ENCODE measurements around the gene GALNT18. TPM values are rescaled to one million over a fixed set of nuclear protein-coding genes. Genes with fewer than 3 reads are reported as not detected.

The GALNT18 gene
- total RNA-seq, 1 donor from 2014 or later: not detected

DNA sequence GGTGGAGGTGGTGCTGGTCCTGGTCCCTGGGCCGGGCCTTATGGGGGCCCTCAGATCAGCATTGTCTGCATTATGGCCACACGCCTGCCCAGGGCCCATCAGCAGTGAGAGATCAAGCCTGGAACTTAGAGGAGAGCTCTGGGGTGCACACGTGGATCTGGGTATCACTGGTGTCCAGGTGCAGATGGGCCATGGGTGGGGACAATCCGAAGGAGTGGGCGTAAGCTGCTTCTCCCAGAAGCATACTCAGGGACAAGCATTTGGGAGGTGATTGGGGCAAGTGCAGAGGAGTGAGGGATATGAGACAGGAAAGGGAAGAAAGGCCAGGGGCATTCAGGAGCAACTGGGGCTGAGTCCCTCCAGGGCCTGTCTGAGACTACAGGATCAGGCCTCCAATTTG is 353.1 kb downstream of the GALNT18 start:
- Mint-ChIP-seq H3K27ac (no peak overlapping the region), H3K36me3 (ENCODE audit: low read depth) (no peaks in the 10 kb centered on the region), H3K4me1 (peaks cover 2% of the 10 kb centered on the region), H3K9me3 (no peaks in the 10 kb centered on the region), H3K4me3 (no peak overlapping the region), H3K27me3 (peaks cover 2% of the 10 kb centered on the region)
- no peak for ATAC-seq (ENCODE audit: low read depth)
- TF ChIP-seq, protein P1, sequence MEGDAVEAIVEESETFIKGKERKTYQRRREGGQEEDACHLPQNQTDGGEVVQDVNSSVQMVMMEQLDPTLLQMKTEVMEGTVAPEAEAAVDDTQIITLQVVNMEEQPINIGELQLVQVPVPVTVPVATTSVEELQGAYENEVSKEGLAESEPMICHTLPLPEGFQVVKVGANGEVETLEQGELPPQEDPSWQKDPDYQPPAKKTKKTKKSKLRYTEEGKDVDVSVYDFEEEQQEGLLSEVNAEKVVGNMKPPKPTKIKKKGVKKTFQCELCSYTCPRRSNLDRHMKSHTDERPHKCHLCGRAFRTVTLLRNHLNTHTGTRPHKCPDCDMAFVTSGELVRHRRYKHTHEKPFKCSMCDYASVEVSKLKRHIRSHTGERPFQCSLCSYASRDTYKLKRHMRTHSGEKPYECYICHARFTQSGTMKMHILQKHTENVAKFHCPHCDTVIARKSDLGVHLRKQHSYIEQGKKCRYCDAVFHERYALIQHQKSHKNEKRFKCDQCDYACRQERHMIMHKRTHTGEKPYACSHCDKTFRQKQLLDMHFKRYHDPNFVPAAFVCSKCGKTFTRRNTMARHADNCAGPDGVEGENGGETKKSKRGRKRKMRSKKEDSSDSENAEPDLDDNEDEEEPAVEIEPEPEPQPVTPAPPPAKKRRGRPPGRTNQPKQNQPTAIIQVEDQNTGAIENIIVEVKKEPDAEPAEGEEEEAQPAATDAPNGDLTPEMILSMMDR (IDR thresholded peaks at IDR 0.05): no peak
- CTCF ChIA-PET: interaction anchor here (1.5 kb wide), 1 partner anchor 241 kb away, joined by 3 read pairs; no protein-coding TSS in a partner anchor
- POLR2A ChIA-PET: no interaction called here
- intact Hi-C loops (cut with micrococcal nuclease): no loop called here
- DNase-seq: no peak

DNA sequence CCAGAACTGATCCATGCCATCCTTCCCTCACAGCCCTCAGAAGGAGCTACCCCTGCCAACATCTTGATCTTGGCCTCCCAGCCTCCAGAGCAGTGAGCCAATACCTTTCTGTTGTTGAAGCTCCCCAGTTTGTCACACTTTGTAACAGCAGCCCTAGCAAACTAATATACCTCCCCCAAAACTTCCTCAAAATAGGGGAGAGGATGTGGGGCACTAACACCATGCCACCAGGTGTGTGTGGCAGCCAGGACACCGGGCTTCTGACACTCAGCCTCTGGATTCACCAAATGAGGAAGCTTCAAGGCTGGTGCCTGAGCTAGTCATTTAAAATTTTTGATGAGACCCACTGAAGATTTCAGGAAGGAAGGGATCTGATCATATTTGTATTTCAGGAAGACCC is 353.7 kb downstream of the GALNT18 start:
- intact Hi-C loops (cut with micrococcal nuclease): no loop called here
- no peaks in the 10 kb centered on the region for H3K36me3 Mint-ChIP-seq (ENCODE audit: low read depth)
- CTCF ChIA-PET: interaction anchor here (1.5 kb wide), 1 partner anchor 240 kb away, joined by 3 read pairs; no protein-coding TSS in a partner anchor
- H3K27ac Mint-ChIP-seq: no peak overlapping the region
- peaks cover 8% of the 10 kb centered on the region for H3K4me1 Mint-ChIP-seq
- peaks cover 2% of the 10 kb centered on the region for H3K27me3 Mint-ChIP-seq
- POLR2A ChIA-PET: interaction anchor here (0.5 kb wide), 1 partner anchor 16 kb away, joined by 7 read pairs; no protein-coding TSS in a partner anchor
- no peak overlapping the region for H3K4me3 Mint-ChIP-seq
- no peaks in the 10 kb centered on the region for H3K9me3 Mint-ChIP-seq
- DNase-seq (no peak), ATAC-seq (ENCODE audit: low read depth) (no peak)
- TF ChIP-seq, protein P1 (IDR thresholded peaks at IDR 0.05): no peak

DNA sequence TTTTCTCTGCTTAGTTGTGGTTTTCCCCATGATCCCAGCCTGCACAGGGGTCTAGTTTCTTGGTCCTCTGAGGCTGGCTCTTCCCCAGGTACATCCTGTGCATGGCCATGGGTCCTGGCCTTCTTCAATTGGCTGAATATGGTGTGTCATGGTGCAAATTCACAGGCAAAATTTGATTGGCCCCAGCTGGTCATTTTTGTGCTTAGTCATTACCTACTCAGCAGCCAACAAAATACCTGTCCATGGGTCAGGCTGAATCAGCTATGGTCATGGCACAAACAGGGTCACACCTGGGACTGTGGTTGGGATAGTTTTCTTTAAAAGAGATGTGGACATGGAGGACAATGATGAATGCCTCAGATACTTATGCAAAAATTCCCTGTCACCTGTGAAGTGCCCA is 354.5 kb downstream of the GALNT18 start:
- H3K4me3 Mint-ChIP-seq: no peak overlapping the region
- H3K27me3 Mint-ChIP-seq: peaks cover 2% of the 10 kb centered on the region
- peaks cover 14% of the 10 kb centered on the region for H3K4me1 Mint-ChIP-seq
- intact Hi-C loops (cut with micrococcal nuclease): loop anchor here (2.0 kb wide), 2 partner anchors 239 to 475 kb away; no protein-coding TSS in a partner anchor
- ChIA-PET CTCF (interaction anchor here (1.2 kb wide), 1 partner anchor 10 kb away, joined by 3 read pairs; no protein-coding TSS in a partner anchor), POLR2A (no interaction called here)
- ATAC-seq (ENCODE audit: low read depth): no peak
- no peak for DNase-seq
- TF ChIP-seq, protein P1 (IDR thresholded peaks at IDR 0.05): no peak
- no peaks in the 10 kb centered on the region for H3K36me3 Mint-ChIP-seq (ENCODE audit: low read depth)
- no peaks in the 10 kb centered on the region for H3K9me3 Mint-ChIP-seq
- no peak overlapping the region for H3K27ac Mint-ChIP-seq

DNA sequence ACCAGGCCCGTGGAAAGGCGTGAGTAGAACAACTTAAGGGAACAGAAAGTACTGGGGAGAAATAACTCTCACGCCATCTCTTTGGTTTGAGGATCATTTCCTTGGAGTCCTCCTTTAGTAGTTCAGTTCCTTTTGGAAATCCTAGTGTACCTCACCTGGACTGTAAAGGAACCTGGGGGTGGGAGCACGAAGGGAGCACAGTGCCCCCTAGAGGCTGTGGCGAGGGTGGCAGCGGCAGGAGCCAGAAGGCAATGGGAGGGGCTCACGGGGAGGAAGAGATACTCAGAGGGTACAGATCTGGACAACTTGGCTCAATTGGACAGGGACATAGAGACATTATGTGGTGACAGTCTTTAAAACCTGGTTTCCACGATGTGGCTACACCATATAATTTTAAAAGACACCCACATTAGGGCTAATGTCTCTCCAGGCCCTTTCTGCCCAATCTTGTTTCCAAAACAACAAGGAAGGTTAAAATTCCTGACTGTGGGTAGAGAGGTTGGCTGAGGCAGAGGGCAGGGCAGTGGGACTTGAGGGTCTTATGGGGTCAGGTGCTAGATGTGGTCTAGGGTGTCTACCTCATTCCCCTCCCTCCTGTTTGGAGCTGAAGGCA is 355.7 kb downstream of the GALNT18 start:
- Mint-ChIP-seq H3K27ac (no peak overlapping the region), H3K4me1 (peaks cover 26% of the 10 kb centered on the region), H3K27me3 (no peaks in the 10 kb centered on the region), H3K4me3 (no peak overlapping the region), H3K9me3 (no peaks in the 10 kb centered on the region), H3K36me3 (ENCODE audit: low read depth) (no peaks in the 10 kb centered on the region)
- CTCF ChIA-PET: interaction anchor here (1.2 kb wide), 1 partner anchor 8 kb away, joined by 3 read pairs; no protein-coding TSS in a partner anchor
- POLR2A ChIA-PET: no interaction called here
- TF ChIP-seq, protein P1 (IDR thresholded peaks at IDR 0.05): no peak
- intact Hi-C loops (cut with micrococcal nuclease): loop anchor here (1.0 to 2.0 kb wide), 4 partner anchors 229 to 473 kb away; no protein-coding TSS in a partner anchor
- DNase-seq (no peak), ATAC-seq (ENCODE audit: low read depth) (no peak)

DNA sequence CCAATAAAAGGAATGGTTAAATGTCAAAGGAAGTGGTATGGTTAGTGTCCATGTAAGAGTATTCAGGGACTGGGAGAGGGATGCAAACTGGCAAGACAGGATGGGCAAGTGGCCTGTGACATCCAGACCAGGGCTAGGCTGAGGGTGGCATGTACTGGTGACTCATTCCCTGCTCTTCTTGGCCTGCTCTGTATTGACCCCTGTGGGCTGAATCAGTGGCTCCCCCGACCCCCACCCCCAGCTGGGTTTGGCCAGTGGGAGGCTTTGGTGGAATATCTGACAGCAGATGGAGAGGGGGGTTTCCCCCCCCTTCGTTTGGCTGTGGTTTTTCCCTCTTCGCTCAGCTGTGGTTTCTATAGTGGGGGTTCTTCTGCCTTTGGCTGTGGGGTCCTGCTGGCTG is 356.5 kb downstream of the GALNT18 start:
- Mint-ChIP-seq H3K4me3 (no peak overlapping the region), H3K36me3 (ENCODE audit: low read depth) (no peaks in the 10 kb centered on the region), H3K9me3 (no peaks in the 10 kb centered on the region), H3K27ac (no peak overlapping the region), H3K4me1 (peaks cover 33% of the 10 kb centered on the region), H3K27me3 (no peaks in the 10 kb centered on the region)
- intact Hi-C loops (cut with micrococcal nuclease): no loop called here
- ChIA-PET CTCF (no interaction called here), POLR2A (no interaction called here)
- TF ChIP-seq, protein P1 (IDR thresholded peaks at IDR 0.05): no peak
- ATAC-seq (ENCODE audit: low read depth) (no peak), DNase-seq (no peak)

Measured in activated B cell treated with CpG ODN at 0.5 μM for 24 hours (primary cell).